ENCODE measurements around the gene MLST8.

DNA sequence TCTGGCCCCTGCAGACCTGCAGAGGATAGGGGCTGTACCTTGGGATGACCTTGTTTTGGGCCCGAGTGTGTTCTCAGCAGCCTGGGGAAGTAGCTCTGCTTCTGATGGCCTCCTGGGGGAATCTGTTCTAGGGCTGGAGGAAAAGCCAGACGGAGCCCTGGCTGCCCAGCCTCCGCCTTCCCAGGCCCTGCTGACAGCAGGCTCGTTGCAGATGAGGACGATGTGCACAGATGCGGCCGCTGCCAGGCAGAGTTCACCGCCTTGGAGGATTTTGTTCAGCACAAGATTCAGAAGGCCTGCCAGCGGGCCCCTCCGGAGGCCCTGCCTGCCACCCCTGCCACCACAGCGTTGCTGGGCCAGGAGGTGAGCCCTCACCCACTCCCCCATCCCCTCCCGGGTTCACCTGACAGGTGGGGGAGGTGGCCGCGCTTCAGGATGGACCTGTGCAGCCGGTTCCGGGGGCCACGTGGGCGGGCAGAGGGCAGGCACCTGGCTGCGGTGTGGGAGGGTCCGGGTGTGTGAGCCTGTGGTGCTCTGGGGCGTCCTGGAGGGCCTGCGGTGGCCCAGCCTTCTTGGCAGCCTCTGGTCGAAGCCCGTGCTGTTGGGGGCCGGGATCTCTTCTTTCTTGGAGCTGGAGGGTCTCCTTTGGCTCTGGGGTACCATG is 23.0 kb downstream of the MLST8 start:
- TF ChIP-seq, protein P1, sequence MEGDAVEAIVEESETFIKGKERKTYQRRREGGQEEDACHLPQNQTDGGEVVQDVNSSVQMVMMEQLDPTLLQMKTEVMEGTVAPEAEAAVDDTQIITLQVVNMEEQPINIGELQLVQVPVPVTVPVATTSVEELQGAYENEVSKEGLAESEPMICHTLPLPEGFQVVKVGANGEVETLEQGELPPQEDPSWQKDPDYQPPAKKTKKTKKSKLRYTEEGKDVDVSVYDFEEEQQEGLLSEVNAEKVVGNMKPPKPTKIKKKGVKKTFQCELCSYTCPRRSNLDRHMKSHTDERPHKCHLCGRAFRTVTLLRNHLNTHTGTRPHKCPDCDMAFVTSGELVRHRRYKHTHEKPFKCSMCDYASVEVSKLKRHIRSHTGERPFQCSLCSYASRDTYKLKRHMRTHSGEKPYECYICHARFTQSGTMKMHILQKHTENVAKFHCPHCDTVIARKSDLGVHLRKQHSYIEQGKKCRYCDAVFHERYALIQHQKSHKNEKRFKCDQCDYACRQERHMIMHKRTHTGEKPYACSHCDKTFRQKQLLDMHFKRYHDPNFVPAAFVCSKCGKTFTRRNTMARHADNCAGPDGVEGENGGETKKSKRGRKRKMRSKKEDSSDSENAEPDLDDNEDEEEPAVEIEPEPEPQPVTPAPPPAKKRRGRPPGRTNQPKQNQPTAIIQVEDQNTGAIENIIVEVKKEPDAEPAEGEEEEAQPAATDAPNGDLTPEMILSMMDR (IDR thresholded peaks at IDR 0.05) = no peak
- no peak for TF ChIP-seq POLR2AphosphoS5 (IDR thresholded peaks at IDR 0.05; ENCODE audit: insufficient read depth in 1 of 2, low read depth in 1 of 2)
- no peak for TF ChIP-seq POLR2A (IDR thresholded peaks at IDR 0.05)

All from vagina (tissue), 2 donors.